GM18499 (cell line): ENCODE data around the gene TEAD1.

Experiments
- ATAC-seq: cut with Tn5 transposase; IDR thresholded peaks from one replicate; pipeline ENCODE4 v1.9.1; 2021; ENCODE audit warnings: moderate number of reproducible peaks; ENCODE audit not compliant: insufficient read depth, unreplicated experiment

The TEAD1 gene

DNA sequence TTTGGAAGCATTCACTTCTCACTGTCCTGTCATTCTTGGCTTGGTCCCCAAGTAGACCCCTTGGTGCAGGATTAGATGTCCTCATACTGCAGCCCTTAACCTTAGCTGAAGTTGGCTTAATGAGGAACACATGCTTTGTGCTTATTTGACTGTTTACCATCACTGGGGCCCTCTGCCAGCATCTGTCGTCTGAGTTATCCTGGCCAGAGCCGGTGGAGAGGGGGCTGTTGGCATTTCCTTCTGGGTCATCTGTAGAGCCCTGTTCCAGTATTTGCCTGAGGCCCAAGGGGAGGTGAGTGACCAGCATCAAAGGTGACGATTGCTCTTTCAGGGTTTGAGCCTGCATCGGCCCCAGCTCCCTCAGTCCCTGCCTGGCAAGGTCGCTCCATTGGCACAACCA lies 208.4 kb downstream of the TEAD1 start:
- no peak for ATAC-seq

DNA sequence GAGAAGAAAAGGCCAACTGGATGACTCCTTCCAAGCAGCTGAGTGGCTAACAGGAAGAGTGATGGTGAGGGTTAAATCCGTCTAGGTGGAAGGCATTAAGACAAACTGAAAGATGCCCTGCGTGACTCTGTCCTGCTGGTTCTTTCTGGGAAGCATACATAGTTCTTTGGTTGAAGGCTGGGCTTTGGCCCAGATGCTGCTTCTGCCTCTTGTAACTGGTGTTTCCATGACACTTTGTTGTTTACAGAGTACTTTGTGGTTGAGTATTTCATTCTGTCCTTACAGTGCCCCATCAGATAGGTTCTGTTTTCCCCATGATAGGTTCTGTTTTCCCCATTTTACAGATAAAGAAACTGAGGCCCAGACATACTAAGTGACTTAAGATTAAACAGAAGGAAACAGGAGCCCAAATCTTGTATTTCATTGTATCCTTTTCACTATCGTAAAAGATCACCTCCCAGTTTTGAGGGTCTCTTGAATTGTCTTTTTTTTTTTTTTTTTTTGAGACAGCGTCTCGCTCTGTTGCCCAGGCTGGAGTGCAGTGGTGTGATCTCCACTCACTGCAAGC lies 210.6 kb downstream of the TEAD1 start:
- no peak for ATAC-seq

DNA sequence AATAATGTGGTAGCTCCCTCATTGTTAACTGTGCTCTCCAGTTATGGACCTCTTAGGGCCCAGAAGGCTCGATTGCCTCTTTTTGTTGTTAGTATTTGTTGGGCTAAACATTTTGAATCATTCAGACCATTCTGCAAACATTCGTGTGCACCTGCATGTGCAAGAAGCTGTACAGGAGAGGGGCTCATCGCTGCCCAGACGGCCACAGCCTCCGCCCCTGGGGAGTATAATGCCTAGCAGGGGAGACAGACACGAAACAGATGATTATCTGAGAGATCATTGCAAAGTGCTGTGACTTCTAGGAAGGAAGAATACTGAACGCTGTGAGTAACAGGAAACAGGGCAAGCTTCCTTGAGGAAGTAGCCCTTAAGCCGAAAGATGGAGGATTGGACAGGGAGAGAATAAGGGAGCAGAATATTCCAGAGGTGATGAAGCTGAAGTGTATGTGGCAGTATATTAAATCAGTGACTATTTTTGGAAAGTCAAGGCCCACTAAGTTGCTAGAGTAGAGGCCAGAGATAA lies 211.6 kb downstream of the TEAD1 start:
- ATAC-seq, result no peak

DNA sequence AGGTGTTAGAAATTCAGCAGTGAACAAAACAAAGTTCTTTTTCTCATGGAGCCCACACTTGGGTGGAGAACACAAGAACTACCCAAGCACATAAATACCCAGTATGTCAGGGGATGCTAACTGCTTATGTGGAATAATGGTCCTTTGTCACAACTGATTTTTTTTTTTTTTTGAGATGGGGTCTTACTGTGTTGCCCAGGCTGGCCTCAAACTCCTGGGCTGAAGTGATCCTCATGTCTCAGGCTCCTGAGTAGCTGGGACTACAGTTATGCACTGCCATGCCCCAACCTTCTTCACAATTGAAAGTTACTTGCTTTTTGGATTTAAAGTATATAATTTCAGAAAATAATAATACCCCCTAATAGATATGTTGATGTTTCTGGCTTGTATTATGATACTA lies 212.3 kb downstream of the TEAD1 start:
- ATAC-seq, result no peak

DNA sequence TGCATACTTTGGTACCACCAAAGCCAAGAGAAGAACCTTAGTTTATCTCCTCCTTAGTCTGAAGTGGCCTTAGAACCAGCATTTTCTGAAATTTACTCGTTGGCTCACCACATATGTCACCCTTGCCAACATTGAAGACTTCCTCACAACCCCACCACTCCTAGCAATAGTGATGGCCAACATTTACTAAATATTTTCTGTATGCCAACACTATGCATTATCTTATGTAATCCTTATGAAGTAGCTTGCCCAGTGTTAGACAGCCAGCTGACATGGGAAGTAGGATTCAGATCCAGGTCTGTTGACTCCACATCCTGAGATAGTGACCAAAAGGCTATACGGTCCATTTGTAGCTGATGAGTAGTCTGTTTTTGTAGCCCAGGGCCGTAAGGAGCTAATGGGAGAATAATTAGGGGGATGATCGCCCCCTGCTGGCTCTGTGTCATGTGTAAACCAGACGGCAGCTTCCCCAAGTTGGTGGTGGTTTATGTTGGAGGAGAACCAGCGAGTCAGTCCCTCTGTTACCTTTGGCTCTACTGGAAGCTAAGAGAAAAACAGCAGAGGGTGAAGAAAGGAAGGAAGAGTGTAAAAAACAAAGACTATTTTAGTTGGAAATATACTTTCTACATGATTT lies 214.4 kb downstream of the TEAD1 start:
- ATAC-seq, result no peak

DNA sequence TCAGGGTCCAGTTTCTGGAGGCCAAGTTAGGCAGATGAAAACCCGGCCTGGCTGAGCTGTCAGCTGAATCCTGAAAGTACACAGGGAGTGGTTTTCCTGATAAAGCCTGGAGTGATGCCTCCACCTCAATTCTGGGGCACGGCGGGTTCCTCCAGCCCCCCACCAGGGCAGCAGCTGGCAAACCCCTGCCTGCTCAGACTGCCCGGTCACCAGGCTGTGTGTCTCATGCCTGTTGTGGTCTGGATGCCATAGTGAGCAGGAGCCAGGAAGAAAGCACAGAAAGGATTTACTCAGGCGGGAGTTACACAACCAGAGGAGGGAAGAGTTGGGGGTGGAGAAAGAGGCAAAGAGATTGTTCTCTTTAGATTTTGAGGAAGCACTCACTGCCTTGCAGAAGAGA lies 215.0 kb downstream of the TEAD1 start:
- no peak for ATAC-seq

DNA sequence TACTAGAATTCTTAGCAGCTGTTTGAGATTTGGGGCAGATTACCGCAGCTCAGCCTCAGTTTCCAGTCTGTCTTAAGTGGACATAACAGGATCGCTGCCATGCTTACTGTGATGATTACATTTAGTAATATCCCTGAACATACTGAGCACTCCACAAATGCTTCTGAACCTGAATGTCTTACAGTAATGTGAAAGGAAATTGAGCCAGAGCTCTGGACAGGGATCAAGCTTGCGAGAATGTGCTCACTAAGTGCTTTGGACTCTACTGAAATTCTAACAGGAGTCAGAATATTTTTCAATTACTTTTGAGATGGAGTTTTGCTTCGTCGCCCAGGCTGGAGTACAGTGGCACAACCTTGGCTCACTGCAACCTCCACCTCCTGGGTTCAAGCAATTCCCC lies 216.3 kb downstream of the TEAD1 start:
- no peak for ATAC-seq

DNA sequence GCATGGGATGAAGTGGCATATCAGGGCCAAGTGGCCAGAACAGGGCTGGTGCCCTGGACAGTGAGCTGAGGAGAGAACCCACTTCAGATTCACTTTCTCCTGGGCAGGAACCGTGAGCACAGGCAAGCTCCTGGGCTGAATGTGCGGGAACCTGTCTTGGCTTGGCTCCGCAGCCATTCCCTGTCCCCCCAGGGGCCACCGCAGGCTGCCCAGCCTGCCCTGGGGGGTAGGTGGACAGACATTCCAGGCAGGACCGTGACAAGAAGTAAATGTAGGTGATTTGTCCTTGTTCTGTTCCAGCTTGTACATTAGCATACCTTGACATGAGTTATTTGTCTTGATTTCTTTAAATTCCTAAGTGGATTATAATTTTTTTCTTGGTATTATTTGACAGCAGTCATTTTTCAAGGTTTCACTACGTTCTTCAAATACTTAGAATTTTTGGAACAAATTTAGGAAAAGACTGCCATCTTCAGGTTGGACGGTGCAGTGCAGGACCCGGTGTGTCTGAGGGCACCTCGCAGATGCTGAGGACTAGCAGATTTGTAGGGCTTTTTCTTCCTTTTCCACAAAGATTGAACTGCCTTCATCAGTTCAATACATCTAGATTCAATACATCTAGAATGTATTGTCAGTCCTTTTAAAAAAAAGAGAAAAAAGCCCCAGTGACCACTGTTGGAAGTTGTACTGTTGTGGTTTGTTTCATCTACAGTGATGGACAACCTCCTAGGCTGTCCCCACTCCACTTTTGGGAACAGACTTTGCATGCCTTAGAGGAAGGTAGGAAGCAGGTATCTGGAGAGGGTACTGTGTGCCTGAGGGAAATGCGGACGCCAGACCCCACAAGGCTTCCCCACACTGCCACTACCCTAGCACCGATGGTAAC lies 219.8 kb downstream of the TEAD1 start:
- no peak for ATAC-seq

DNA sequence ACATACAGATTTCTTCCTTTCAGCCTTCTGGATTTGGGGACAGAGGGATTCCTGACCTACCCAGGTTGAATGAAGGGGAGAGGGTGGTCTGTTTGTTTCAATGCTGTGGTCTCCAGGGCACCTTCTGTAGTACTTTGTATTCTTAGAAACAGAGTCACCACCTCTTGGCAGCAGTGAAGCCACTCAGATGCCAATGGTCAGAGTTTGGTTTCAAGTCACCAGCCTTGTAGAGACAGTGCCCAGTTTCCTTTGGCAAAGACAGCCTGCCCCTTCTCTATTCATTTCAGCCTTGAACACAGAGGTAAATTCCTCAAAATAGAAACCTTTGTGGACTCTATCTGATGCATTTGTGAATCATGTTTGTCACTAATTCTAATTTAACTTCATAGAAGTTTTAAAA lies 223.2 kb downstream of the TEAD1 start:
- ATAC-seq, result no peak

DNA sequence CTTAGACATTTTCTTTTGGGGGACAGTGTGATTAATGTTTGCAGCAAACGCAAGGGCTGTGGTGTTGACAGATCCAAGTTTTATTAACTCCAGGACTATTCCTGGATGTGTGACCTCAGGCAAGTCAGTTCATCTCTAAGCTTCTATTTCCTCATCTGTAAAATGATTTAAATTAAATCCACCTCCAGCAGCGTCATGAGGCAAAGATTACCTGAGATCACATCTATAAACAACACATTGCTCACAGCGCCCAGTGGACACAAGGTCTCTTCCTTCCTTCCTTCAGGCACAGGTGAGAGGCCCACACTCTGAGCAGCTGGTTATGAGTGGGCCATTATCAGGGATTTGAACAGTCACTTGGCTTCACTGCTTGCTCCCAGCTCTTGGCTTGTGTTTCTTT lies 223.6 kb downstream of the TEAD1 start:
- no peak for ATAC-seq

DNA sequence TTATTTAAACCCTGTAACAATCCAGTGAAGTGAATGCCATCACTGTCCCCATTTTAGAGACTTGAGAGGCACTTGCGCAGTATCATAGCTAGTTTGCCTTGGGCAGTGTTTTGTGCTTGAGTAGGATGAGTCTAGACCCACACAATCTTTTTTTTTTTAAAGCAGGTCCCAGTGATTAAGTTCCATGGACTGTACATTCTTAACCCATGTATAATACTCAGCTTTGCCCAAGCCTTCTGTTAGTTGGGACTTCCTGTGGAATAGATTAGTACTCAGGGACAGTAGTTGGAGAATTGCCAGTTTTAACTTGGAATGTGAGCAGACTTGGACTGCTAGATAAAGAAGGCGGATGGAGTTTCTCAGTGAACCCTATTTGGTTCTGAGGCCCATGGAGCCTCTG lies 226.3 kb downstream of the TEAD1 start:
- ATAC-seq, result no peak

DNA sequence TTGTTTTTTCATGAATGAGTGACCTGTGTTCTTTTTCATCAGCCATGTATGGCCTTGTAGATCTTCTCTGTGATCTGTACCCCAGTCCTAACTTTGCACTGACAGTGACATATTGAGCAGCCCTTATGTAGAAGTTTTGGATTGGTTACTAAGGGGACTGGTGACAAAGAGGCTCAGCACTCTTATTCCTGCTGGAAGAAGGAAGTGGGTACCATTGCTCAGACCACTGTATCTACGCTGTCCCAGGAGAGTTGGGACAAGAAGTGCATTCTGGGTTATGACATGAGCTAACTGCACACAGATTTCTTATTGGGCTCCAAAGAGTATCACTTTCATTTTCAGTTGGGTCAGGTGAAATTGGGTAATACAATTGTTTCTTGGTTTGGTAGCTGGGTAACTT lies 227.1 kb downstream of the TEAD1 start:
- no peak for ATAC-seq

DNA sequence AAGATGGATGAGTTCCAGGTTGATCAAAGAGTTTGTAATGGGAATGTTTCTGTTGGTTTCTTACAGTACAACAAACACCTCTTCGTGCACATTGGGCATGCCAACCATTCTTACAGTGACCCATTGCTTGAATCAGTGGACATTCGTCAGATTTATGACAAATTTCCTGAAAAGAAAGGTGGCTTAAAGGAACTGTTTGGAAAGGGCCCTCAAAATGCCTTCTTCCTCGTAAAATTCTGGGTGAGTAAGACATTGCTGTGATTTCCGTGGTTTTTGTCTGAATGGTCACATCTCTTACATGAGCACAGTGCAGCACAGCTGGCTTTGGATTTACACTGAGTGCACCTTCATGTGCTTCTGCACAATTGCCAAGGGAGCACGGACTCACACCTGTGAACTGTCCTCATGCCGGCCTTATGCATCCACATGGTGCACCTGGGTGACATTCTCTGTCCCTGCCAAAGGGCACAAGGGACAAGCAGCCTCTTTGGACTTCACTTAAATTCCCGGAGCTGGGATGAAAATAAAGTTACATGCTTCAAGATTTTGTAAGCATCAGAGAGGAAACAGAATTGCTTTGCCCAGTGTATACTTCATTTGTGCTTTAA lies 227.8 kb downstream of the TEAD1 start:
- ATAC-seq, result no peak

DNA sequence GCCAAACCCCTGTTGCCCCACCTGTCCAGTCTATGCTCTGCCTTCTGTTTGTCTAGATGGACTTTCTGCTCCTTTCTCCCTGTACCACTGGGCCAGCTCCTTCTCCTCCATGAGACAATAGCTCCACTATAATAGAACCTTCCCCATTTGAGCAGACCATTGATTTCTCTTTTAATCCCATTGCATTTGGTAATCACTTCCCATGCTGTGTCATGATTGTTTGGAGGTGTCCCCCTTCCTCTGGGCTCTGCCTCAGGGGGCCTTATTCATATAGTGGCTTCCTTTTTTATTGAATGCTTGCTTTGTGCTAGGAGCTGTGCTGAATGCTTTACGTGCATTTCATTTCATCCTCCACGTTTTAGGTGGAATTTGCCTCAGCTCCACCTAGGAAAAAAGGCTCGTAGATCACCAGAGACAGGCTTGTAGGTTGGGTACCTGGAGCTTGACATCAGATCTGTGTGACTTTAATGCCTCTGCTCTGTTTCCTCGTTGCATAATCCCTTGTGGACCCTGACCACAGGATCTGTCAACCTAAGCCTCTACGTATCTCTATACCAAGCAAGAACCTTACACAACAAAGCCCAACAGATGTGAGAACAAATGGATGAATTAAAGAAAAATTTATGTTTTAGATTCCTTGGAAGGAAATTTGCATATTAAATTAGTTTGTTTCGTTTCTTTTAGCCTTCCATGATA lies 228.7 kb downstream of the TEAD1 start:
- ATAC-seq, result no peak

DNA sequence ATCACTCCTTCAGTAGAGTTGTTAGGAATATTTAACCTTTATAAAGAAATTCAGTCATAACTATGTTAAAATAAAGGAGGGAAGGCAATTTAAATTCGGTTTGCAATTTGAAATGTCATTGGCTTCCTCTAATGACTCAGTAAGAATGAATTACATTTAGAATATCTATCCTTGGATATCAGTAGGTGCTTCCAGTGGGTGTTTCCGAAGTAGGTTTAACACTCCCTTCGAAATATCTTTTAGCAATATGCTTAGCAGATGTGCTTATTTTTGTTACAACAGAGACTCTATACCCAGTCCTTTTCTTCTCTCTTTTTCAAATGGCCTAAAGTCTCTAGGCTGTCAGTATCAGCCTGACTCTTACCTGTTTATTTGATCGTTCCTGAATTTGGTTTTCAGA lies 231.2 kb downstream of the TEAD1 start:
- ATAC-seq, result no peak

DNA sequence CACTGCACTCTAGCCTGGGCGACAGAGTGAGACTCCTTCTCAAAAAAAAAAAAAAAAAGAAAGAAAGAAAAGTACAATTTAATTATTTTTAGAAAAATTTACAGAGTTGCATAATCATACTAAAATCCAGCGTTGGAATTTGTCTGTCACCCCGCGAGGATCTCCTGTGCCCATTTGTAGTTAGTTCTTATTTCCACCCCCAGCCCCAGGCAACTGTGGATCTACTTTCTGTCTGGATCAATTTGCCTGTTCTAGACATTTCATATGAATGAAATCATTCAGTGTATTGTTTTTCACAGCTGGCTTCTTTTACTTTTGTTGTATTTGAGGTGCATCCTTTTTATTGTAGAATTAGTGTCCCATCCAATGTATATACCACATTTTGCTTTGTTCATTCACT lies 232.3 kb downstream of the TEAD1 start:
- ATAC-seq, result no peak

DNA sequence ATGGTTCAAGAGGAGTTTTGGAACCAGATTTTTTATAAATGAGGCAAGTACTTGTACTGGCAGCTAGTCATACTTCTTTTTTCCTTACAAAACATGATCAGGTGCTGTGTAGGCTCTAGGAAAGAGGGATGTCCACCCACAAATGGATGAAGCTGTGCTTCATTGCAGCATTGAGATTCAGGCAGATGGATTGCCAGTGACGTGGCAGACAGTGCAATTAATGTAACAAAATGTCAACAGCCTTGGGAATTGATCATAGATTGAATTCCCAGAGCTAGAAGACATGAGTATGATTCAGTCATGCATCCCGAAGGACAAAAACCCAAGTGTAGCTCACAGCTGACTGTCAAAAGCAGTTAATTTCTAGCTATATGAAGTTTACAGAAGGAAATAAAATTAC lies 235.7 kb downstream of the TEAD1 start:
- ATAC-seq, result no peak

DNA sequence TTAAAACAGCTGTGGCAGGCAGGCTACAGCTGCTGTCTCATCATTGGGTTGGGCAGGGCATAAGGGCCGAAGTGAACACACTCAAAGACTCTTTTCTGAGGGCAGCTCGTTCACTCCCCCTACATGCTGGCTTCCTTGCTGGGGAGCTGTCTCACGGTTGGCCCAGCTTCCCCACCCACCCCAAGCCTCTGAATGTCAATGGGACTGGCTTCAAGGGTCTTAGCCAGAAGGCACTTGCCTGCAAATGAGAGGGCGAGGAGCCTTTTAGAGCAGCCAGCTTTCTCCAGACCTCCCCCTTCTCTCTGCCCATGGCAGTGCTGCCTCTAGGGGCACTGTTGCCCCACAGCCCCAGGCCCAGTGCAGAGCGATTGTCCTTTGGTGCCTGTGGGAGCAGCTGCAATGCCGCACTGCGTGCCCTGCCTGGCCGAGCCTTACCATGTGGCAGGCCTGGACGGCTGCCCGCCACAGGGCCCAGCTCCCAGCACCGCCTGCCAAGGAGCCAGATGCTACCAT lies 240.2 kb downstream of the TEAD1 start:
- no peak for ATAC-seq

DNA sequence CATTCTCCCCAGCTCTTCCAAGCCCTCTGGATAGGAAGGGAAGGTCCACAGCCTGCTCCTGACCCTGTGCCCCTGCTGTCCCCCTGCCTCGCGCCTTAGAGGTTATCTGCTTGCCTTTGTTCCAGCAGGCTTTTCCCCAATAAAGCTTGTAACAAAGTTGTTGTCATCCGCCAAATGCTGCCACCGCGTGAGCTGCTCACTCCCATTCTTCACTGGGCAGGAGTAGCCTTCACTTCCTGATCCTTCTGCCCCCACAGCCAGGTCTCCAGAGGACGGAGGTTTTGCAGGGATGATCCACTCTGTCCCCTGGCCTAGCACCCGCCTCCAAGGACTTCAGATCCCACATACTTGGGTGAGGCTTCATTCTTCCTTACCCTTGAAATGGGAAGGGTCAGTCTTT lies 240.9 kb downstream of the TEAD1 start:
- ATAC-seq, result no peak

DNA sequence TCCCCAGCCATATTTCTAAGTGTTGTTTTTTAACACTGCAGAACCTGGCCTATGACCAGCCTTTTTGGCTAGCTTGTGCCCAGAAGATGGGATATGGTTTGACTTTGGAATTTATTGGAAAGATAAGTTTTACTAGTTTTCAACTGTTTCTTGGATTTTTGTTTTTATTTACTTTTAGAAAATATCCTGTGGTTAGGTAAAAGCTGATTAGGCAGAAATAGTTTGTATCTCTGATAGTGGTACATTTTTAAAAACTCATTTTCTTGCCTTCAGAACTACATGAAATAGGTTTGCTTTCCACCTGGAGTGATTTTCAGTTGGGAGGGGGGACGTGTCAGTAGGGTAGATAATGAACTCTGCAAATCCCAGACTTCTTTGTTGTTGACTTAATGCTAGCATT lies 243.6 kb downstream of the TEAD1 start:
- no peak for ATAC-seq
